ENCODE results near the gene KRTAP10-3.

DNA sequence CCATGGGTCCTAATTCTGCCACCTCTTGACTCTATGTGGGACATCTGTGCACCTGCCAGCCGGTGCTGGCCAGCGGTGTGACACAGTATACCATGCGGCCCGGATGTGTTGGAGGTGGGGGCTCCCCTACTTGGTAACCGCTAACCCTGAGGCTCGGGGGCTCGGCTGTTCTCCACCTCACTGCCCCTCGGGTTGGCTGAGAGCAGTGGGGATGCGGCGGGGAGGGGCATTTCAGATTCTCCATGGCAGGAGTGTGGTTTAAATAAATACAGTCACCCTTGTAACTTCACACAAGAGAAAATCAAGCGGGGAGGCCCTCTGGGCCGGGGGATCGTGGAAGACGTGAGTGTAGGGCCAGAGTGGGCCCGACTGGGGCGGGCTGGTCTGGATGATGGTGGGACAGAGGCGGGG is 29.6 kb downstream of the KRTAP10-3 start:
- TF ChIP-seq, protein P1, sequence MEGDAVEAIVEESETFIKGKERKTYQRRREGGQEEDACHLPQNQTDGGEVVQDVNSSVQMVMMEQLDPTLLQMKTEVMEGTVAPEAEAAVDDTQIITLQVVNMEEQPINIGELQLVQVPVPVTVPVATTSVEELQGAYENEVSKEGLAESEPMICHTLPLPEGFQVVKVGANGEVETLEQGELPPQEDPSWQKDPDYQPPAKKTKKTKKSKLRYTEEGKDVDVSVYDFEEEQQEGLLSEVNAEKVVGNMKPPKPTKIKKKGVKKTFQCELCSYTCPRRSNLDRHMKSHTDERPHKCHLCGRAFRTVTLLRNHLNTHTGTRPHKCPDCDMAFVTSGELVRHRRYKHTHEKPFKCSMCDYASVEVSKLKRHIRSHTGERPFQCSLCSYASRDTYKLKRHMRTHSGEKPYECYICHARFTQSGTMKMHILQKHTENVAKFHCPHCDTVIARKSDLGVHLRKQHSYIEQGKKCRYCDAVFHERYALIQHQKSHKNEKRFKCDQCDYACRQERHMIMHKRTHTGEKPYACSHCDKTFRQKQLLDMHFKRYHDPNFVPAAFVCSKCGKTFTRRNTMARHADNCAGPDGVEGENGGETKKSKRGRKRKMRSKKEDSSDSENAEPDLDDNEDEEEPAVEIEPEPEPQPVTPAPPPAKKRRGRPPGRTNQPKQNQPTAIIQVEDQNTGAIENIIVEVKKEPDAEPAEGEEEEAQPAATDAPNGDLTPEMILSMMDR (conservative IDR thresholded peaks at IDR 0.05 in 1 of 2, IDR thresholded peaks at IDR 0.05 in 1 of 2; ENCODE audit: low read depth in 1 of 2, low read length in 2 of 2): no peak
- TF ChIP-seq EZH2 (IDR thresholded peaks at IDR 0.05; ENCODE audit: low read length, missing control alignments): no peak
